Neural cell (in vitro differentiated cells): ENCODE results near the gene CYRIA. TPM values are rescaled to one million over a fixed set of nuclear protein-coding genes. Genes with fewer than 3 reads are reported as not detected.

Source experiments
- H2AFZ ChIP-seq: fragments of 200-600, 300-800 bp; sonication (generic), shearing (Covaris generic); 2 replicates; pipeline ENCODE4 v1.6.0; 2014; ENCODE audit warnings: low read depth, mild to moderate bottlenecking, antibody characterized with exemption, low read length, moderate library complexity
- H3F3A ChIP-seq: fragments of 200-600 bp; shearing (Covaris generic); 2 replicates; pipeline ENCODE4 v1.6.1; 2016; ENCODE audit warnings: mild to moderate bottlenecking, moderate library complexity, mixed read lengths, antibody characterized with exemption, low read length; ENCODE audit not compliant: insufficient read depth, poor library complexity, severe bottlenecking
- H3K27ac ChIP-seq: fragments of 200-600, 300-800 bp; sonication (generic), shearing (Covaris generic); 2 replicates; pipeline ENCODE4 v1.5.1; 2014; ENCODE audit warnings: mild to moderate bottlenecking, low read length, moderate library complexity
- H3K27me3 ChIP-seq: fragments of 300-800, 200-600 bp; sonication (generic), shearing (Covaris generic); 2 replicates; pipeline ENCODE4 v1.6.0; 2014; ENCODE audit warnings: mild to moderate bottlenecking, low read depth, low read length, moderate library complexity; ENCODE audit not compliant: insufficient read depth
- H3K36me3 ChIP-seq: fragments of 300-800, 200-600 bp; sonication (generic), shearing (Covaris generic); 2 replicates; pipeline ENCODE4 v1.5.1; 2014; ENCODE audit warnings: mild to moderate bottlenecking, antibody characterized with exemption, low read length, moderate library complexity; ENCODE audit not compliant: insufficient read depth
- H3K4me2 ChIP-seq: fragments of 300-800, 200-600 bp; sonication (generic), shearing (Covaris generic); 2 replicates; pipeline ENCODE4 v1.6.0; 2014; ENCODE audit warnings: mild to moderate bottlenecking, low read length
- H3K4me3 ChIP-seq: fragments of 300-800, 200-600 bp; sonication (generic), shearing (Covaris generic); 2 replicates; pipeline ENCODE4 v1.5.1; 2014; ENCODE audit warnings: mild to moderate bottlenecking, low read length, moderate library complexity
- H3K79me2 ChIP-seq: fragments of 200-600 bp; shearing (Covaris generic); replicated peaks from 2 replicates; pipeline ENCODE4 v1.6.0; 2014; ENCODE audit warnings: mild to moderate bottlenecking, low read length, moderate library complexity; ENCODE audit not compliant: insufficient read depth
- H3K9ac ChIP-seq: fragments of 300-800, 200-600 bp; sonication (generic), shearing (Covaris generic); 2 replicates; pipeline ENCODE4 v1.6.1; 2016; ENCODE audit warnings: mild to moderate bottlenecking, low read length, mixed read lengths
- H3K9me2 ChIP-seq: fragments of 200-600 bp; shearing (Covaris generic); 2 replicates; pipeline ENCODE4 v1.6.1; 2016; ENCODE audit warnings: mild to moderate bottlenecking, low read length, mixed read lengths; ENCODE audit not compliant: insufficient read depth
- H3K9me3 ChIP-seq: fragments of 200-600, 300-800 bp; sonication (generic), shearing (Covaris generic); 2 replicates; pipeline ENCODE4 v1.6.1; 2016; ENCODE audit warnings: mild to moderate bottlenecking, mixed run types, low read length, moderate library complexity, mixed read lengths
- H4K20me1 ChIP-seq: fragments of 200-600 bp; shearing (Covaris generic); 2 replicates; pipeline ENCODE4 v1.6.1; 2016; ENCODE audit warnings: mild to moderate bottlenecking, mixed run types; ENCODE audit not compliant: insufficient read depth
- EP300 ChIP-seq: fragments of 450-650 bp; conservative IDR thresholded peaks from 2 replicates; pipeline ENCODE4 v1.6.1; 2014; ENCODE audit warnings: antibody characterized with exemption, mild to moderate bottlenecking, moderate library complexity; ENCODE audit not compliant: poor library complexity, severe bottlenecking
- EZH2 ChIP-seq: fragments of 200-600, 300-800 bp; shearing (Covaris generic), sonication (generic); IDR thresholded peaks from 2 replicates; pipeline ENCODE4 v1.6.1; 2014; ENCODE audit warnings: antibody characterized with exemption, low read length, borderline replicate concordance, mild to moderate bottlenecking; ENCODE audit not compliant: insufficient read depth, poor library complexity, severe bottlenecking
- MXI1 ChIP-seq: fragments of 450-650 bp; conservative IDR thresholded peaks from 2 replicates; pipeline ENCODE4 v1.6.1; 2014; ENCODE audit warnings: antibody characterized with exemption, mild to moderate bottlenecking; ENCODE audit not compliant: poor library complexity, severe bottlenecking
- POLR2AphosphoS5 ChIP-seq: IDR thresholded peaks from 2 replicates; pipeline ENCODE4 v1.6.1; 2012
- RAD21 ChIP-seq: fragments of 450-650 bp; conservative IDR thresholded peaks from 2 replicates; pipeline ENCODE4 v1.6.1; 2014; ENCODE audit warnings: antibody characterized with exemption, mild to moderate bottlenecking, moderate library complexity
- REST ChIP-seq: IDR thresholded peaks from 2 replicates; pipeline ENCODE4 v1.6.1; 2012; ENCODE audit warnings: borderline replicate concordance
- SMC3 ChIP-seq: fragments of 450-650 bp; conservative IDR thresholded peaks from 2 replicates; pipeline ENCODE4 v1.6.1; 2014; ENCODE audit warnings: antibody characterized with exemption, mild to moderate bottlenecking, moderate library complexity; ENCODE audit not compliant: poor library complexity
- TAF1 ChIP-seq: IDR thresholded peaks from 2 replicates; pipeline ENCODE4 v1.6.1; 2012; ENCODE audit warnings: low read depth
- polyA plus RNA-seq: library from polyadenylated mRNA; depleted of rRNA; stranded (reverse); fragments of >200 nt; gene quantifications from 2 replicates; pipeline ENCODE4 v1.2.3, GENCODE V29; 2014
- TF ChIP-seq, protein P1 (sequence below): fragments of 450-650 bp; IDR thresholded peaks from 2 replicates; pipeline ENCODE4 v1.5.1; 2014; ENCODE audit warnings: antibody characterized with exemption, mild to moderate bottlenecking, moderate library complexity; ENCODE audit not compliant: poor library complexity, severe bottlenecking

CYRIA gene
- polyA plus RNA-seq, 1 donor from 2014 or later = 67.0 TPM

DNA sequence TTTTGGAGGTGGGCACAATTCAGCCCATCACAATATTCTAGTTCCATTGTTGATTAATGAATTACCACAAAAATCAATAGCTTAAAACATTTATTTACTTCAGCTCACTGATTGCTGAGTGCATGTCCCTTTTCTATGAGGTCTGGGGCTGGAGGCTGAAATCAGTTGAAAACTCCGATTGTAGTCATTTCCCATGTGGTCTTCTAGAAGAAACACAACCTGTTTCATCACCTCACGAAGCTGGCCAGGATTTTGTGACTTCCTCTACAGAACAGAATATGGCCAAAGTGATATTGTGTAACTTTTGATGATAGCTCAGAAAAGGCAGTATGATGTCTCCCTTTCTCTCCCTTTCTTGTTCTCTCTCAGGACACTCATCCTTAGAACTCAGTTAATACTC, 44.1 kb upstream of the CYRIA start:
- Histone ChIP-seq H3K9ac (no peak overlapping the region), H3K36me3 (no peaks in the 10 kb centered on the region), H3K27me3 (no peaks in the 10 kb centered on the region), H3F3A (no peaks in the 10 kb centered on the region), H3K79me2 (no peaks in the 10 kb centered on the region), H3K9me2 (no peaks in the 10 kb centered on the region), H3K27ac (no peak overlapping the region), H3K4me3 (no peak overlapping the region), H2AFZ (no peak overlapping the region), H3K9me3 (no peaks in the 10 kb centered on the region), H4K20me1 (no peaks in the 10 kb centered on the region), H3K4me2 (no peak overlapping the region)
- TF ChIP-seq, protein P1, sequence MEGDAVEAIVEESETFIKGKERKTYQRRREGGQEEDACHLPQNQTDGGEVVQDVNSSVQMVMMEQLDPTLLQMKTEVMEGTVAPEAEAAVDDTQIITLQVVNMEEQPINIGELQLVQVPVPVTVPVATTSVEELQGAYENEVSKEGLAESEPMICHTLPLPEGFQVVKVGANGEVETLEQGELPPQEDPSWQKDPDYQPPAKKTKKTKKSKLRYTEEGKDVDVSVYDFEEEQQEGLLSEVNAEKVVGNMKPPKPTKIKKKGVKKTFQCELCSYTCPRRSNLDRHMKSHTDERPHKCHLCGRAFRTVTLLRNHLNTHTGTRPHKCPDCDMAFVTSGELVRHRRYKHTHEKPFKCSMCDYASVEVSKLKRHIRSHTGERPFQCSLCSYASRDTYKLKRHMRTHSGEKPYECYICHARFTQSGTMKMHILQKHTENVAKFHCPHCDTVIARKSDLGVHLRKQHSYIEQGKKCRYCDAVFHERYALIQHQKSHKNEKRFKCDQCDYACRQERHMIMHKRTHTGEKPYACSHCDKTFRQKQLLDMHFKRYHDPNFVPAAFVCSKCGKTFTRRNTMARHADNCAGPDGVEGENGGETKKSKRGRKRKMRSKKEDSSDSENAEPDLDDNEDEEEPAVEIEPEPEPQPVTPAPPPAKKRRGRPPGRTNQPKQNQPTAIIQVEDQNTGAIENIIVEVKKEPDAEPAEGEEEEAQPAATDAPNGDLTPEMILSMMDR = no peak
- TF ChIP-seq REST = no peak

GRCh38 chr2:16708173-16708572, 42.5 kb upstream of the CYRIA start:
- Histone ChIP-seq H2AFZ (no peak overlapping the region), H3K36me3 (no peaks in the 10 kb centered on the region), H3K27ac (no peak overlapping the region), H3K4me3 (no peak overlapping the region), H4K20me1 (no peaks in the 10 kb centered on the region), H3K9me2 (no peaks in the 10 kb centered on the region), H3K9ac (no peak overlapping the region), H3K4me2 (no peak overlapping the region), H3K27me3 (no peaks in the 10 kb centered on the region), H3K9me3 (no peaks in the 10 kb centered on the region), H3K79me2 (no peaks in the 10 kb centered on the region), H3F3A (no peaks in the 10 kb centered on the region)
- TF ChIP-seq EZH2 (no peak), RAD21 (no peak), MXI1 (no peak), EP300 (no peak), TAF1 (no peak), REST (no peak), POLR2AphosphoS5 (no peak), SMC3 (no peak)
- TF ChIP-seq, protein P1 = no peak
